HepG2 (cell line): ENCODE data around the gene ELAPOR1. TPM values are rescaled to one million over a fixed set of nuclear protein-coding genes. Genes with fewer than 3 reads are reported as not detected.

Experiments
- AKAP8 ChIP-seq: sonication (generic); formaldehyde crosslinking; IDR thresholded peaks from 2 replicates; pipeline ENCODE4 v1.5.1; 2020; ENCODE audit warnings: mild to moderate bottlenecking, missing genetic modification reagents
- FOXA3 ChIP-seq: IDR thresholded peaks from 2 replicates; pipeline ENCODE4 v1.6.1; 2016; ENCODE audit warnings: missing genetic modification reagents, missing compliant biosample characterization
- HMGA1 ChIP-seq: sonication (generic); formaldehyde crosslinking; conservative IDR thresholded peaks from 2 replicates; pipeline ENCODE4 v1.4.0; 2020; ENCODE audit warnings: missing genetic modification reagents
- MTERF4 ChIP-seq: sonication (generic); formaldehyde crosslinking; IDR thresholded peaks from 2 replicates; pipeline ENCODE4 v1.8.0; 2023; ENCODE audit warnings: mild to moderate bottlenecking, missing genetic modification reagents
- NONO ChIP-seq, 2 experiments: fragments of 450-650 bp in 1 of 2; sonication (generic) in 1 of 2; formaldehyde crosslinking in 1 of 2; IDR thresholded peaks in 1 of 2; conservative IDR thresholded peaks in 1 of 2; 2 replicates each; pipeline versions ENCODE4 v1.6.1 to v1.8.0; 2017 to 2022; ENCODE audit warnings: mild to moderate bottlenecking in 1 of 2, missing genetic modification reagents in 1 of 2, moderate library complexity in 1 of 2
- RBM39 ChIP-seq: fragments of 200-400 bp; formaldehyde crosslinking; IDR thresholded peaks from one replicate; pipeline ENCODE4 v1.6.1; 2018; ENCODE audit warnings: antibody characterized with exemption, mild to moderate bottlenecking, low read depth, low read length; ENCODE audit not compliant: poor library complexity, severe bottlenecking
- RFX5 ChIP-seq: IDR thresholded peaks from 2 replicates; pipeline ENCODE4 v1.6.1; 2011; ENCODE audit warnings: low read depth, low read length, improper control_type of control experiment
- SNAPC2 ChIP-seq: sonication (generic); formaldehyde crosslinking; IDR thresholded peaks from 2 replicates; pipeline ENCODE4 v1.8.1; 2022; ENCODE audit warnings: mild to moderate bottlenecking, missing genetic modification reagents
- TERF1 ChIP-seq: sonication (generic); formaldehyde crosslinking; IDR thresholded peaks from 2 replicates; pipeline ENCODE4 v1.8.0; 2022; ENCODE audit warnings: mild to moderate bottlenecking, missing genetic modification reagents, moderate library complexity
- THAP11 ChIP-seq: IDR thresholded peaks from 2 replicates; pipeline ENCODE4 v1.6.1; 2016; ENCODE audit warnings: missing biosample characterization, missing genetic modification reagents
- ZBTB4 ChIP-seq: sonication (generic); formaldehyde crosslinking; IDR thresholded peaks from 2 replicates; pipeline ENCODE4 v1.4.0; 2020; ENCODE audit warnings: missing genetic modification reagents, mild to moderate bottlenecking, borderline replicate concordance
- ZMAT5 ChIP-seq: sonication (generic); formaldehyde crosslinking; IDR thresholded peaks from 2 replicates; pipeline ENCODE4 v1.5.0; 2020; ENCODE audit warnings: mild to moderate bottlenecking, low read depth, missing genetic modification reagents, borderline replicate concordance
- ZNF350 ChIP-seq: sonication (generic); formaldehyde crosslinking; IDR thresholded peaks from 2 replicates; pipeline ENCODE4 v1.4.0; 2020; ENCODE audit warnings: mild to moderate bottlenecking, low read depth, missing genetic modification reagents, borderline replicate concordance
- ZNF354B ChIP-seq: sonication (generic); formaldehyde crosslinking; IDR thresholded peaks from 2 replicates; pipeline ENCODE4 v1.8.0; 2022; ENCODE audit warnings: mild to moderate bottlenecking, missing genetic modification reagents
- ZNF501 ChIP-seq: sonication (generic); formaldehyde crosslinking; IDR thresholded peaks from 2 replicates; pipeline ENCODE4 v1.5.1; 2020; ENCODE audit warnings: mild to moderate bottlenecking, moderate library complexity, missing genetic modification reagents
- ZNF570 ChIP-seq: sonication (generic); formaldehyde crosslinking; IDR thresholded peaks from 2 replicates; pipeline ENCODE4 v1.4.0; 2020; ENCODE audit warnings: mild to moderate bottlenecking, missing genetic modification reagents, borderline replicate concordance
- ZNF639 ChIP-seq: conservative IDR thresholded peaks from 2 replicates; pipeline ENCODE4 v1.6.1; 2018; ENCODE audit warnings: missing genetic modification reagents
- ZNF660 ChIP-seq: sonication (generic); formaldehyde crosslinking; IDR thresholded peaks from 2 replicates; pipeline ENCODE4 v1.5.1; 2020; ENCODE audit warnings: mild to moderate bottlenecking, low read depth, missing genetic modification reagents, borderline replicate concordance
- polyA plus RNA-seq, 8 experiments: library from polyadenylated mRNA; depleted of rRNA in 3 of 8; stranded (reverse) in 7 of 8; unstranded in 1 of 8; fragments of >200 nt; fragmentation: Illumina TruSeq in 4 of 8; extraction: Trizol in 4 of 8; gene quantifications; 2 replicates each; pipeline versions ENCODE4 v1.2.1 to v1.2.3, GENCODE V29; 2011 to 2016; ENCODE audit warnings: low read depth in 4 of 8, missing spikeins in 1 of 8, mixed read lengths in 1 of 8; ENCODE audit not compliant: insufficient read depth in 1 of 8
- total RNA-seq, 5 experiments: library from RNA; depleted of rRNA; stranded (reverse); fragments of >200 nt; fragmentation: Illumina TruSeq; extraction: Trizol; gene quantifications; 2 replicates each; pipeline ENCODE4 v1.2.3, GENCODE V29; 2016; ENCODE audit warnings: low read depth in 1 of 5

Gene ELAPOR1
- total and polyA plus RNA-seq, 2 of the 13 experiments (the other 11 are each of a cell fraction or from before 2014, with no cell fraction given): 0.13 to 0.20 TPM

GRCh38 chr1:109090196-109091077, 23.5 kb upstream of the ELAPOR1 start, which contains the start of gene TMEM167B (continued):
- TF ChIP-seq ZNF639 (peak; percentile 84), TERF1 (CRISPR knock-in tag) (no peak), THAP11 (CRISPR knock-in tag) (peak; percentile 92), ZBTB4 (CRISPR knock-in tag) (peak; percentile 49; the same call in 1 of the 2 replicates), ZNF570 (CRISPR knock-in tag) (0 out of 2 replicates have a peak, but pooled peaks have one; percentile 76), SNAPC2 (CRISPR knock-in tag) (no peak), ZNF350 (CRISPR knock-in tag) (peak; percentile 62; the same call in 1 of the 2 replicates), RBM39 (peak; percentile 99), FOXA3 (CRISPR knock-in tag) (peak; percentile 93), AKAP8 (peak; percentile 18; the same call in 1 of the 2 replicates), MTERF4 (CRISPR knock-in tag) (peak; percentile 10; the same call in 1 of the 2 replicates), RFX5 (0 out of 2 replicates have a peak, but pooled peaks have one; percentile 31), ZNF354B (0 out of 2 replicates have a peak, but pooled peaks have one; percentile 62), ZNF660 (CRISPR knock-in tag) (no peak), ZMAT5 (no peak), ZNF501 (CRISPR knock-in tag) (peak; percentile 94), HMGA1 (CRISPR knock-in tag) (no peak), NONO (IDR thresholded peaks at IDR 0.05) (no peak), NONO (CRISPR knock-in tag; conservative IDR thresholded peaks at IDR 0.05) (peak; percentile 82)
